Nephron progenitor cell (in vitro differentiated cells): Measurements from ENCODE around the gene ART1.

Source experiments
- DNase-seq: peaks from one replicate; pipeline ENCODE4 v3.0.0; 2021
- H3K27ac Mint-ChIP-seq: 2 replicates; pipeline ENCODE4 v1.8.0; 2021; ENCODE audit warnings: mild to moderate bottlenecking, moderate library complexity, mixed read lengths
- H3K27me3 Mint-ChIP-seq: 2 replicates; pipeline ENCODE4 v1.8.0; 2021; ENCODE audit warnings: mild to moderate bottlenecking, low read depth, mixed read lengths; ENCODE audit not compliant: poor library complexity
- H3K36me3 Mint-ChIP-seq: 2 replicates; pipeline ENCODE4 v1.8.0; 2021; ENCODE audit warnings: low read depth, mixed read lengths
- H3K4me1 Mint-ChIP-seq: 2 replicates; pipeline ENCODE4 v1.8.0; 2021; ENCODE audit warnings: mixed read lengths
- H3K4me3 Mint-ChIP-seq: 2 replicates; pipeline ENCODE4 v1.8.0; 2021; ENCODE audit warnings: mild to moderate bottlenecking, moderate library complexity, mixed read lengths
- H3K9me3 Mint-ChIP-seq: 2 replicates; pipeline ENCODE4 v1.8.0; 2021; ENCODE audit warnings: mild to moderate bottlenecking, moderate library complexity, mixed read lengths
- CTCF ChIP-seq: fragments of 200-600 bp; sonication (generic); IDR thresholded peaks from 2 replicates; pipeline ENCODE4 v1.5.0; 2021; ENCODE audit warnings: antibody characterized with exemption

Gene ART1

GRCh38 chr11:3671334-3672254 lies 26.7 kb downstream of the ART1 start, which contains the start of gene CHRNA10:
TSS of gene CHRNA10 (minus strand) at chr11:3671384. CDS start at chr11:3671312, 72 bp downstream.
- peak; percentile 24 for DNase-seq
- no peak for TF ChIP-seq CTCF
- H3K27ac Mint-ChIP-seq = peak within 1 kb of the TSS; percentile 89
- peaks cover 67% of the 10 kb centered on the region for H3K36me3 Mint-ChIP-seq
- no peak within 1 kb of the TSS for H3K4me3 Mint-ChIP-seq
- no peaks in the 10 kb centered on the region for H3K9me3 Mint-ChIP-seq
- H3K4me1 Mint-ChIP-seq = peaks cover 30% of the 10 kb centered on the region
- no peaks in the 10 kb centered on the region for H3K27me3 Mint-ChIP-seq

GRCh38 chr11:3674189-3674588 lies 29.3 kb downstream of the ART1 start:
- DNase-seq = no peak
- peaks cover 30% of the 10 kb centered on the region for H3K4me1 Mint-ChIP-seq
- no peaks in the 10 kb centered on the region for H3K9me3 Mint-ChIP-seq
- peaks cover 71% of the 10 kb centered on the region for H3K36me3 Mint-ChIP-seq
- H3K27me3 Mint-ChIP-seq = no peaks in the 10 kb centered on the region
- H3K4me3 Mint-ChIP-seq = no peak overlapping the region
- no peak overlapping the region for H3K27ac Mint-ChIP-seq
- no peak for TF ChIP-seq CTCF

GRCh38 chr11:3675971-3676370 lies 31.0 kb downstream of the ART1 start:
- H3K4me1 Mint-ChIP-seq = peaks cover 20% of the 10 kb centered on the region
- no peaks in the 10 kb centered on the region for H3K27me3 Mint-ChIP-seq
- no peak for TF ChIP-seq CTCF
- no peak overlapping the region for H3K4me3 Mint-ChIP-seq
- peak overlapping the region; percentile 51 for H3K27ac Mint-ChIP-seq
- peaks cover 73% of the 10 kb centered on the region for H3K36me3 Mint-ChIP-seq
- no peaks in the 10 kb centered on the region for H3K9me3 Mint-ChIP-seq
- DNase-seq = no peak

GRCh38 chr11:3679077-3679476 lies 34.1 kb downstream of the ART1 start:
- no peak for TF ChIP-seq CTCF
- H3K4me1 Mint-ChIP-seq = no peaks in the 10 kb centered on the region
- no peak for DNase-seq
- peaks cover 86% of the 10 kb centered on the region for H3K36me3 Mint-ChIP-seq
- H3K27me3 Mint-ChIP-seq = no peaks in the 10 kb centered on the region
- no peaks in the 10 kb centered on the region for H3K9me3 Mint-ChIP-seq
- H3K27ac Mint-ChIP-seq = no peak overlapping the region
- H3K4me3 Mint-ChIP-seq = no peak overlapping the region

GRCh38 chr11:3683039-3683438 lies 38.1 kb downstream of the ART1 start:
- H3K36me3 Mint-ChIP-seq = peaks cover 87% of the 10 kb centered on the region
- H3K9me3 Mint-ChIP-seq = no peaks in the 10 kb centered on the region
- H3K27me3 Mint-ChIP-seq = no peaks in the 10 kb centered on the region

More at GRCh38 chr11:3683039-3683438, 38.1 kb downstream of the ART1 start:
- H3K4me1 Mint-ChIP-seq = no peaks in the 10 kb centered on the region
- H3K4me3 Mint-ChIP-seq = no peak overlapping the region
- H3K27ac Mint-ChIP-seq = no peak overlapping the region
- no peak for DNase-seq
- TF ChIP-seq CTCF = no peak
